Renal cortical epithelial cell (primary cell): ENCODE measurements around the gene DZIP1. TPM values are rescaled to one million over a fixed set of nuclear protein-coding genes. Genes with fewer than 3 reads are reported as not detected.

Source experiments
- DNase-seq: peaks from one replicate; pipeline ENCODE4 v3.0.0-alpha.2; 2011; ENCODE audit warnings: low read depth
- total RNA-seq: library from RNA; depleted of rRNA; stranded (reverse); fragments of >200 nt; gene quantifications from 2 replicates; pipeline ENCODE4 v1.2.3, GENCODE V29; 2014

DZIP1 gene
- total RNA-seq, 1 donor from 2014 or later: 74.6 TPM

GRCh38 chr13:95546919-95547318, 97.6 kb downstream of the DZIP1 start:
- DNase-seq: no peak

DNA sequence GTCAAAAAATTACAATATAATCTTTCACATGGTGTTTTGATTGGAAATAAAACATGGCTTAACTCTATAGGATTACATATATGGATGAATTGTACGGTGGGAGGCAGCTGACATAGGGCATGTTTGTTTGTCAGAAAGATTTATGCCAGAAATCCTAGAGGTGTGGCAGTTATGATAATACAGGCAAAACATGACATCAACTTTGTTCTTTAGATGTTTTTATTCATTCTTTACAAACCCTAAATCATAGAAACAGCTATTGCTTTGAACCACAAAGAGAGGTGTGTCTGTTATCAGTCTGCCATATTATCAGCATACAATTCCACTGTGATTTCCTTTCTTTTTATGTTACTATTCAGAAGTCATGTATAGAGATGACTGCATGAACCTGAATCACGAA, 100.2 kb downstream of the DZIP1 start:
- no peak for DNase-seq

GRCh38 chr13:95541911-95542474, 102.5 kb downstream of the DZIP1 start:
- DNase-seq: no peak

- DNase-seq: no peak
These were observed 103.2 kb downstream of the DZIP1 start for GRCh38 chr13:95541308-95541707.

DNA sequence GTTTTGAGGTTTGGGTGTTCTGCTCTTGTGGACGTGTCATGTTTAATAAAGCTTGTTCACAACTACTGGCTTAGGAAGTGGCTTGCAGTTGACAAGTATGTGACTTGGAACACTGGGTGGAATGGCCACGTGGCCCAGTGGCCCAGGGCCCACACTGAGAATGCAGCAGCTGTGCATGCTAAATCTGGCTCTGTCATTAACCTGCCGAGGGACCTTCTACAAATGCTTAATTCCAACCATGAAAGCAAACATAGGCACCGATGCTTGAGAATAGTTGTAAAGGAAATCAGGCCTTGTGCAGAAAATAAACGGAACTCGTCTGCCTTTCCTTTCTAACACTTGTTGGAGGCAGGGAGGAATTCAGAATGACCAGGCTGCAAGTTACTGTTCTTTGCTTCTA, 103.6 kb downstream of the DZIP1 start:
- DNase-seq: peak; percentile 47

DNA sequence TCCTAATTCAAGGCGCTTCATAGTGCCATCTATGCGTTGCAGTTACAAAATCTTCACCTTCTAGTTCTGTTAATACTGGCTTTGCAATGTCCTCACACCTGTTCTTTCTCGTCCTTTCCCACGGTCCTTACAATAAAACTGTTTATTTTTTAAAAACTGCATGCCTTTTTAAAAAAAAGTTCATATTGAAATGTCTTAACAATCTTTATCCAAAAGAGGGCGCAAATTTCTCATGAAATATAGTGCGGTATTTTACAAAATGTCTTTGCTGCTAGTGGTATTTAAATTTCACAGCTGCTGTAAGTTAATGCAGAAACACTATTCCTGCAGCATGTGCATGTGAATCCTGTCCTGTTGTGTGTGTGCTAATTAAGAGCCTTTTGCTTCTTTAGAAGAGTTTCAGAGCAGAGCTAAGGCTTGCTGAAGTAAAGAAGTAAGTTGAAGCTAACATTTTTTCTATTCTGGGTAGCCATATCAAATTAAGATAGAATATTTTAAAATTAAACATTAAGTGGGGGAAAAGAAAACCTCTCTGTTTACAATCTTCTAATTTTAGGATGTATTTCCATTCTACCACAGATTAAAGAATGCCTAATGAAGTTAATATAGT, 107.8 kb downstream of the DZIP1 start:
- peak; percentile 65 for DNase-seq

GRCh38 chr13:95535243-95535642, 109.3 kb downstream of the DZIP1 start:
- DNase-seq: peak; percentile 99

DNA sequence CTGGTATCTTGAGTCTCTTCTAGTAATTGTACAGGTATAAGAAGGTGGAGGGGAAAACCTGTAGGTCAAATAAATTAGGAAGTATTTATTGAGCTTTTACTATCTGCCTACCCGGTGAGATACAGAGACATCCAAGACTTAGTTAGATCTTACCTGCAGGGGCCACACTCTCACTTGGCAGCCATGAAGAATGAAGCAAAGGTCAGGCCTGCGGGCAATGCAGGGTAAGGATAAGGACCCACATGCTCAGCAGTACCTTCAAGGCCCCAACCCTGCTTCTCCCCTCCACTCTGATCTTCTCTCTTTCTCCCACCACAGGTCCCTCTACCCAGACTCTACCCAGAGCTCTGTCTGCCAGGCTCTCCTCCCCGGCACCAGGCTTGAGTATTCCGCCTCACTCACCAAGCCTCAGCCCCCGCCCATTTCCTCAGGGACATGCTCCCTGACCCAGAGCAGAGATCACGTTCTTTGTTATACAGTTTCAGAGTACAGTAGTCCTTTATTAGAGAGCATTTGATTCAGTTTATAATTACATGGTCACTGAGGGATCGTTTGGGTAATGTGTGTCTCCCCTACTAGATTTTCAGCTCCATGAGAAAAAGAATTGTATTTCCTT, 110.9 kb downstream of the DZIP1 start:
- peak; percentile 52 for DNase-seq

DNA sequence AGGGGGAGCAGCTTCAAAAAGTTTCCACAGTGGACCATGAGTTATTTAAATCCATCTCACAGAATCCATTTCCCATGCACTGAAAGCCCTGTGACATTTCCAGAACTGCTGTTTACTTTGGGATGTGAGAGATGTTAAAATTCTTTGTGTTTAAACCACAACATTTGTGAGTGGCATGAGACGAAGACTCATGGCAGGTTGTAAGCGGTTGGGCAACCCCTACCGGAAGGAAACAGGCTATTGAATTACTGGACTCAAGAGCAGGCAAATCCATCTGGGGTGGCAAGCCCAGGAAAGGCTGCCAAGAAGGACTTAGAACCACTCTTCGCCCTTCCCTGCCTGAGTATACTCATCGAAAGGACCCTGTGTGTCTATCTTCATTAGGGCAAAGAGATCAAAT, 114.3 kb downstream of the DZIP1 start:
- DNase-seq: peak; percentile 97

Other genes with a start within 250 kb of the DZIP1 start
- 3.1 and 44.0 TPM in 2 replicates for gene CLDN10, start 92.0 kb downstream of the DZIP1 start, total RNA-seq
- gene DNAJC3, start 32.4 kb upstream of the DZIP1 start, total RNA-seq: 84.6 and 93.1 TPM in 2 replicates